ENCODE results near the gene ANXA11.

GRCh38 chr10:80157561-80157960 lies 47.8 kb downstream of the ANXA11 start:
- TF ChIP-seq ELF1 (IDR thresholded peaks at IDR 0.05; ENCODE audit: borderline replicate concordance, low read depth) (no peak), YY1 (IDR thresholded peaks at IDR 0.05; ENCODE audit: extremely low read depth, insufficient replicate concordance, low read depth, low read length) (no peak), EGR1 (IDR thresholded peaks at IDR 0.05; ENCODE audit: low read depth) (no peak), CEBPB (IDR thresholded peaks at IDR 0.05; ENCODE audit: low read depth) (no peak)

Data from HCT116 (cell line).